ENCODE data around the gene MR1. TPM values are rescaled to one million over a fixed set of nuclear protein-coding genes. Genes with fewer than 3 reads are reported as not detected.
A peak's percentile ranks its signal among the peaks of the same experiment; 100 is the strongest.
"Not testable (repeated sequence)": the region's sequence is repeated elsewhere in the genome, so short reads cannot be mapped to it uniquely, and the experiment has no call there.

Gene MR1
- total RNA-seq, 2 donors from 2014 or later = 26.9 to 70.4 TPM

DNA sequence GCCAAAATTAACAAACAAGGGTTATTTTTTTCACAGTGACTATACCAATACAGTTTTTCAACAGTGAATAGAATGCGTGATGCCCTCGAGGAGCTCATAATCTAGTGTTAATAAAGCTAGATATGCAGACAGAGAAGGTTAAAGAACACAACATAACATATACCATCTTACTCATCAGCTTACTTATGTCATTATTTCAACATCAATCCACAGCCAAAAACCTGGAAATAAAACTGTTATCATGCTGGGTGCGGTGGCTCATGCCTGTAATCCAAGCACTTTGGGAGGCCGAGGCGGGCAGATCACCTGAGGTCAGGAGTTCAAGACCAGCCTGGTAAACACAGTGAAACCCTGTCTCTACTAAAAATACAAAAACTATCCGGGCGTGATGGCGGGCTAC lies 17.2 kb upstream of the MR1 start:
- no peak for DNase-seq (ENCODE audit: low spot score)
- H3K9me3 Mint-ChIP-seq = no peaks in the 10 kb centered on the region
- peaks cover 30 to 35% of the 10 kb centered on the region in 2 donors for H3K4me1 Mint-ChIP-seq (ENCODE audit: low read depth in 2 of 2)
- H3K27ac Mint-ChIP-seq = no peak overlapping the region
- no peak for ATAC-seq
- H3K36me3 Mint-ChIP-seq = no peaks in the 10 kb centered on the region
- H3K4me3 Mint-ChIP-seq = no peak overlapping the region
- no peaks in the 10 kb centered on the region for H3K27me3 Mint-ChIP-seq

DNA sequence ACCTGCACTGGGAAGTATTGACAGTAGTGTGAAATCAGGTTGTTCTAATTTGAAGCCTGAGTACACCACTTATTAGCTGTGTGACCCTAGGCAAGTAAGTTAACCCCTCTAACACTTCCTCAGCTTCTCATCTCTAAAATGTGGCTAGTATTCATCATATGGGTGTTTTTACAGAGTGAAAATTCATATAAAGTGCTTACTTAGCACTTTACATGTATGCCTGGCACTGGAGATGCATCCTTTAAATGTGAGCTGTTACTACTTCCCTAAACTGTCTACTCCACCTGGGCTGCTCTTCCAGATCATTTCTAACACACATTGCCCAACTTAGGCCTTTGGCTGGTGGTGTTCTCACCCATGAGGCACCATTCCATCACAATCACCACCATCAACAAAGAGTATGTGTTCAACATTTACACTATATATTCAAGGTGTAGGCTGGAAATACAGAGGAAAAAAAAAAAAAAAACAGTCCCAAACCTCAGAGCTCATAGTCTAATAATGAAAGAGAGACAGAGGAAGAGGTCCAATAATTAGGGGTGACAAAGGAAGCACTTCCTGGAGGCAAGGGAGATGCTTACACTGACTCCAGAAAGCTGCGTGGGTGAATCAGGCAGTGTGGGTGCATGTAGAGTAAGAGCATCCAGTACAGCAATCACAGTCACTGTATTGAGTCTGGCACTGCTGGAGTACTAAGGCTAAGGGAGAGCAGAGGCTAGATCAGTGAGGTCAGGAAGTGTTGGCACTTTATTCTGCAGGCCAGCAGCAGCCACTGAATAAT lies 14.7 kb upstream of the MR1 start:
- Mint-ChIP-seq H3K36me3 (no peaks in the 10 kb centered on the region), H3K4me3 (peak overlapping the region; percentile 78), H3K9me3 (no peaks in the 10 kb centered on the region), H3K4me1 (ENCODE audit: low read depth in 2 of 2) (peaks cover 27 to 44% of the 10 kb centered on the region in 2 donors), H3K27me3 (no peaks in the 10 kb centered on the region), H3K27ac (peak overlapping the region; percentile 53 to 86)
- peak in 1 of 2 donors; percentile 35 for ATAC-seq
- DNase-seq (ENCODE audit: low spot score) = no peak

DNA sequence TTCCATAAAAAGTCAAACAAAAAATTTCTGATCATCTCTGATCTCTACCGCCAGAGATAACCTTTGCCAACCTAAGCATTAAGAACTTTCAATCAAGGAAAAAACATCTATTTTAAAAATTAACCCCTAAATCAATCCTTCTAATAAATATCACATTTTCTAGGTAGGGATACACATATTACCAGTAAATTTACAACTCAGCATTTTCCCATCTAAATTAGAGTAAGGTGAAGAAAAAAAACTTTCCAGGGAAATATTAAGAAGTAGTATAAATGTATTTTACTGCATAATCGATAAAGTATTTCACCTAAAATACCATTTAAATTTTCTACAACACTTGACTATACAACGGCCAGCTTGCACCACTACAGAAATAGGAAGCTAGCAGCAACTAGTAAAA lies 12.6 kb upstream of the MR1 start:
- peaks cover 34 to 44% of the 10 kb centered on the region in 2 donors for H3K4me1 Mint-ChIP-seq (ENCODE audit: low read depth in 2 of 2)
- peaks cover 5 to 7% of the 10 kb centered on the region in 2 donors for H3K27me3 Mint-ChIP-seq
- no peaks in the 10 kb centered on the region for H3K36me3 Mint-ChIP-seq
- ATAC-seq (no peak), DNase-seq (ENCODE audit: low spot score) (no peak)
- H3K27ac Mint-ChIP-seq = peak overlapping the region; percentile 82 to 99
- H3K4me3 Mint-ChIP-seq = peak overlapping the region; percentile 86
- no peaks in the 10 kb centered on the region for H3K9me3 Mint-ChIP-seq

DNA sequence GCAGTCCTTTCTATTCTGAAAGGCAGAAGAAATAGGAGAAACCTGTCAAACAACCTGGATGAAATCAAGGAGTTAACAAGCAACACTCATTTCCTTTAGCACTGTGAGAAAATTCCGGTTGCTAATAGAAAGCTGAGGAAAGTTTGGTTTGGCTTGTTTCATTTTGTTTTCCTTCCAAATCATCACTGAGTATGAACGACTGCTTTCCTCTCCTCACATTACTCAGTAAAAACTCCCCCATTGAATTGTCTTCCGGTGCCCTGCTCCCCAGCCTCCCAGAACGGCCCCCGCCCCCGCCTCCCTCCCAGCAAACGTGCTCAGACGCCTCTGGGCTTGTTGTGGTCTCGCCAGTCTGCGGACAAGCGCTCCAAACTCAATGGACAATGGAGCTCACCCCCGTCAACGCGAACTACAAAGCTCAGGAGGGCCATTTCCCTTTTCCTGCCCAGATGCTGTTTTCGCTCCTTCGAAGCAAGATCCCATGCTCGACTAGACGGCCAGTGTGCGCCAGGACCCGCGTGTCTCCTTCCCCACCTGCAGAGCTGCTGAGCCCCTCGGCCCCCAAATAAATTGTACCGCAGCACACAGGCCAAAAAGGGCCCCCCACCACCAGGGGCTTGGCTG lies 11.9 kb upstream of the MR1 start:
- DNase-seq (ENCODE audit: low spot score) = peak; percentile 76
- H3K9me3 Mint-ChIP-seq = no peaks in the 10 kb centered on the region
- ATAC-seq = peak; percentile 68 to 77
- peaks cover 34 to 44% of the 10 kb centered on the region in 2 donors for H3K4me1 Mint-ChIP-seq (ENCODE audit: low read depth in 2 of 2)
- H3K27ac Mint-ChIP-seq = peak overlapping the region; percentile 82 to 99
- no peaks in the 10 kb centered on the region for H3K36me3 Mint-ChIP-seq
- H3K4me3 Mint-ChIP-seq = peak overlapping the region; percentile 86
- peaks cover 5 to 7% of the 10 kb centered on the region in 2 donors for H3K27me3 Mint-ChIP-seq

DNA sequence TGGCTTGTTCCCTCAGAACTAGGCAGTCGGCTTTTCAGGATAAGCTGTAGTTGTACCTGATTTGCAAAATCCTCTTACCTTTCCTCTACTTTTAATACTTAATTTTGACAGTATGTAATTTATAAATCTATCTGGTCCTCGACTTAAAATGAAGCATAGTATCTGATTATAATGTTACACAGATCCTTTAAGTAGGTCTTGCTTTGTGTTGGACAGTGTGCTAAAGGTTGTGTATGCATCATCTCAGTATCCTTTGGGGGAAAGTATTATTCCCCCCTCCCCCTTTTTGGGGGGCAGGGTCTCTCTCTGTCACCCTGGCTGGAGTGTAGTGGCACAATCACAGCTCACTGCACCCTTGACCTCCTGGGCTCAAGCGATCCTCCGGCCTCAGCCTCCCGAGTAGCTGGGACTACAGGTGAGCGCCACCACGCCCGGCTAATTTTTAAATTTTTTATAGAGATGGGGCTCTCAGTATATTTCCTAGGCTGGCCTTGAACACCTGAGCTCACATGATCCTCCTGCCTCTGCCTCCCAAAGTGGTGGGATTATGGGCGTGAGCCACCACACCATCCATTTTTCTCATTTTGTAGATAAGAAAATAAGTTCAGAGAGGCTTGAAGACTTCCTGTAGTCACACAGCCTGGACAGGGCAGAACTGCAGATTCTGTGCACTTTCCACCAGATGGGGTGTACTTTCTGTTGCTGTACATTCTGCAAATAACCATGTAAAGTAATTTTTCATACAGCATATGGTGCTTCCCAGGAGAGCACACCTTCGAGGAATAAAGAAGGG lies 10.3 kb upstream of the MR1 start:
- no peak for DNase-seq (ENCODE audit: low spot score)
- Mint-ChIP-seq H3K4me1 (ENCODE audit: low read depth in 2 of 2) (peaks cover 36 to 38% of the 10 kb centered on the region in 2 donors), H3K27ac (peak overlapping the region; percentile 82 to 99), H3K36me3 (no peaks in the 10 kb centered on the region), H3K4me3 (peak overlapping the region; percentile 86), H3K27me3 (peaks cover 13 to 16% of the 10 kb centered on the region in 2 donors), H3K9me3 (no peaks in the 10 kb centered on the region)
- no peak for ATAC-seq

DNA sequence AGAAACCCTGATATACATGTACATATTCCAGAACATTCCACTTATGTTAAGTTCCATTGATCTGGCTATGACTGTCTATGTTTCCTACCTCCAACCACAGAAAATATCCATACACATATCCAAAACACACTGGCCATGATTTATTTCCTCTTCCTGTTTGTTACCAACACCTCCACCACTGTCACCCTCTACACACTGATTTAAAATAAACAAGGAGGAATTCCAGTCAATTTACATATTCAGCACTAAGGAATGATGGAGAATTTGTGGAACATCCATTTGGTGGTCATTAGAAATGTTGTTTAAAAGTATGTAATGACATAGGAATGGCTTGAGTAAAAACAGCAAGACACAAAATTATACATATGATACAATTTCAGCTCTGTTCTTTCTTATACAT lies 5.6 kb upstream of the MR1 start:
- Mint-ChIP-seq H3K4me1 (ENCODE audit: low read depth in 2 of 2) (peaks cover 12 to 19% of the 10 kb centered on the region in 2 donors), H3K4me3 (no peak overlapping the region), H3K36me3 (no peaks in the 10 kb centered on the region), H3K27ac (no peak overlapping the region), H3K27me3 (peaks cover 13 to 16% of the 10 kb centered on the region in 2 donors), H3K9me3 (no peaks in the 10 kb centered on the region)
- ATAC-seq (no peak), DNase-seq (ENCODE audit: low spot score) (no peak)

DNA sequence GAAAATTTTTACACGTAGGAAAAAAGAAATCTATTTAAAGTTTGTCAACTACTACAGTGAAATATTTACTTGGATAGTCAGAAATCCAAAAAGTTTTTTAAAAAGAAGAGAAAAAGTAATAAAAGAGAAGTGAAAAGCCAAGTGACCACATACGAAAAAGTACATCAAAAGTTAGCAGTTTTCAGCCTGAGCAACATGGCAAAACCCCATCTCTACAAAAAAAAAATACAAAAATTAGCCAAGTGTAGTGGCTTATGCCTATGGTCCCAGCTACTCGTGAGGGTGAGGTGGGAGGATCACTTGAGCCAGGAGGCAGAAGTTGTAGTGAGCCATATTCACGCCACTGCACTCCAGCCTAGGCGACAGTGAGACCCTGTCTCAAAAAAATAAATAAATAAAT lies 5.2 kb upstream of the MR1 start:
- H3K9me3 Mint-ChIP-seq = no peaks in the 10 kb centered on the region
- H3K36me3 Mint-ChIP-seq = no peaks in the 10 kb centered on the region
- H3K27me3 Mint-ChIP-seq = peaks cover 13 to 16% of the 10 kb centered on the region in 2 donors
- ATAC-seq = no peak
- peaks cover 13 to 22% of the 10 kb centered on the region in 2 donors for H3K4me1 Mint-ChIP-seq (ENCODE audit: low read depth in 2 of 2)
- DNase-seq (ENCODE audit: low spot score) = no peak
- no peak overlapping the region for H3K27ac Mint-ChIP-seq
- no peak overlapping the region for H3K4me3 Mint-ChIP-seq

DNA sequence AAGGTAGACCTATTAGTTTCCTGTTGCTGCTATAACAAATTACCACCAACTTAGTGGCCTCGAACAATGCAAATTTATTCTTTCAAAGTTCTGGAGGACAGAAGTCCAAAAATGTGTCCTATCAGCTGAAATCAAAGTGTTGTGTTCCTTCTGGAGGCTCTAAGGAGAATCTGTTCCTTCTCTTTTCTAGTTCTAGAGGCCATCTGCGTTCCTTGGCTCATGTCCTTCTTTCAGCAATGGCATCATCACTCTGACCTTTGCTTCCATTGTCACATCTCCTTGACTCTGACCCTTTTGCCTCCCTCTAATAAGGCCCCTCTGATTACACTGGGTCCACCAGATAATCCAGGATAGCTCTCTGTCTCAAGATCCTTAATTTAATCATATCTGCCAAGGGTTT lies 1.2 kb upstream of the MR1 start:
- peak overlapping the region; percentile 96 to 99 for H3K27ac Mint-ChIP-seq
- no peak for DNase-seq (ENCODE audit: low spot score)
- H3K4me1 Mint-ChIP-seq (ENCODE audit: low read depth in 2 of 2) = peaks cover 46 to 48% of the 10 kb centered on the region in 2 donors
- no peak for ATAC-seq
- H3K9me3 Mint-ChIP-seq = no peaks in the 10 kb centered on the region
- H3K27me3 Mint-ChIP-seq = peaks cover 6% of the 10 kb centered on the region in 2 donors
- H3K36me3 Mint-ChIP-seq = no peaks in the 10 kb centered on the region
- H3K4me3 Mint-ChIP-seq = peak overlapping the region; percentile 14

DNA sequence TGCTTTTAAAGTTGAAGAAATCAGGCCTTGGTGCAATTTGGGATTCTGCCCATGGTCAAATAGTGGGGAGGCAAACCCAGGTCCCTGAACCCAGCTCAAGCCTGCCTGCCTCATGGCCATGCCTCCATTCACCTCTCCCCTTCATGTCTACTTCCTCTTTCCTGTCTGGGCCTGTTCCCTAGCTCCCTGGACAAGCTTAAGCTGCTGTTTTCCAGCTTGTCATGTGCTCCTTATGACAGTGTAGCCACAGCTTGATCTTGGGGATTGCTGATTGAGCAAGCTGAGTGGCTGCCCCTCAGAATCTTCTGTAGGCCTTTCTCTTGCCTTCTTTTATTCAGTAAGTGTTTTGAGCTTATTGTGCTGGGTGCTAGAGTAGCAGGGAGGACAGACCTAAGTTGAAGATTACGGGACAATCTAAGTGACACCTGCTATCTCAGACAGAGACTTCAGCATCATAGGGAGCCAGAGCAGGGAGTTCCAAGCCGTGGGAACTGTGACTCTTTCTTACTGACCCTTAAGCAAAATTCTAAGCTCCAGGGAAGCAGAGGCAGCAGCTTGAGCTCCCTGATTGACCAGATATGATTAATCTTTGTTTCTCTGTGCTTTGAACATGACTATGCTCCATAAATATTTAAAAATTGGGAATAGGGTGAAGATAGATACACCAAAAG lies 520 bp upstream of the MR1 start:
- no peaks in the 10 kb centered on the region for H3K9me3 Mint-ChIP-seq
- DNase-seq (ENCODE audit: low spot score) = no peak
- H3K36me3 Mint-ChIP-seq = peaks cover 6% of the 10 kb centered on the region
- H3K27ac Mint-ChIP-seq = peak overlapping the region; percentile 96 to 99
- peaks cover 48 to 55% of the 10 kb centered on the region in 2 donors for H3K4me1 Mint-ChIP-seq (ENCODE audit: low read depth in 2 of 2)
- H3K4me3 Mint-ChIP-seq = peak overlapping the region; percentile 94
- ATAC-seq = peak; percentile 37 to 41
- peaks cover 0 to under 1% of the 10 kb centered on the region in 2 donors for H3K27me3 Mint-ChIP-seq

DNA sequence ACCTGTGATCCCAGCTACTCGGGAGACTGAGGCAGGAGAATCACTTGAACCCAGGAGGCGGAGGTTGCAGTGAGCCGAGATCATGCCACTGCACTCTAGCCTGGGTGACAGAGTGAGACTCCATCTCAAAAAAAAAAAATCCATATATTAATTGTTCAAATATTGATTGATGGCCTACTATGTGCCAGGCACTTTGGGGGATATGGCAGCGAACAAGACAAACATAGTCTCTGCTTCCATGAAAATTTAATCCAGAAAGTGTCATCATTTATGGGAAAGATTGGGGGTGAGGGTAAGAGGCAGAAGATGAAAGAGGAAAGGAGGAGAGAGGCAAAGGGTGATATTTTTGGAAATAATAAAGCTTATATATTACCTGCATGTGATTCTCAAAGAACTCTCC lies 1.4 kb downstream of the MR1 start:
- H3K36me3 Mint-ChIP-seq; H3K27me3 Mint-ChIP-seq; H3K9me3 Mint-ChIP-seq; DNase-seq (ENCODE audit: low spot score); ATAC-seq: not testable (repeated sequence)
- Mint-ChIP-seq H3K27ac (peak overlapping the region; percentile 26 to 99), H3K4me3 (peak overlapping the region; percentile 94), H3K4me1 (ENCODE audit: low read depth in 2 of 2) (peaks cover 61 to 72% of the 10 kb centered on the region in 2 donors)

DNA sequence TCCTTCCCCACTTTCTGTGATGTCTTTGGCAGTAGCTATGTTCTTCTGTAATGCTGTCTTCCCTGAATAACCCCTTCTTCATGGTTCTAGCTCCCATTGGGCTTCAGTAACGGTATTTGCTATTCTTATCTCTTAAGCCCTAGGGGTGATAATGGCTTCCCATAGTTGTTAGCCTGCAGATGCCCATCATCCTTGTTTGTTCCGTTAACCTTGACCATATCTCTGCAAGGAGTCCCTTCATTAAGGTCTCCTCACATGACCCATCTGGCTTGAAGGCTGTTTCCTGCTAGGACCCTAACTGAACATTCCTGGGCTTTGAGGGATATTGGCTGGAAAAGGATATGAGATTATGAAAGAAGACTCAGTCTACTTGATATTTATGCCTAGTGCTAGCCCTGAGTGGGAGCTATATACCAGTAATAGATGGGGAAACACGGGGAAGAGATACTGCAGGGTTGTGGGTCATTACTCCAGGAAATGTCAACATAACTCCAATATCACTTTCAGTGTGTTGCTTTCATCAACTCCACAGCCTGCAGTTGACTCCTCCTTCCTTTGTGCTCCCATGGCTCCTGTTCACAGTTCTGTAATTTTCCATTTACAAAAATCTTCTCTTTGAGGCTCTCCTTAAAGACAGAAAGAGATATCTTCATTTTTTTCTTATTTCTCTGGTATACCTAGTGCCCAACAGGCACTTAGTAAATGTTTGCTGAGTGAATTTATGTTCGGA lies 2.5 kb downstream of the MR1 start:
- Mint-ChIP-seq H3K36me3 (peaks cover 7% of the 10 kb centered on the region), H3K9me3 (no peaks in the 10 kb centered on the region), H3K27ac (peak overlapping the region; percentile 26 to 99), H3K4me1 (ENCODE audit: low read depth in 2 of 2) (peaks cover 68 to 78% of the 10 kb centered on the region in 2 donors), H3K4me3 (peak overlapping the region; percentile 94), H3K27me3 (no peaks in the 10 kb centered on the region)
- ATAC-seq (peak in 1 of 2 donors; percentile 61), DNase-seq (ENCODE audit: low spot score) (no peak)

DNA sequence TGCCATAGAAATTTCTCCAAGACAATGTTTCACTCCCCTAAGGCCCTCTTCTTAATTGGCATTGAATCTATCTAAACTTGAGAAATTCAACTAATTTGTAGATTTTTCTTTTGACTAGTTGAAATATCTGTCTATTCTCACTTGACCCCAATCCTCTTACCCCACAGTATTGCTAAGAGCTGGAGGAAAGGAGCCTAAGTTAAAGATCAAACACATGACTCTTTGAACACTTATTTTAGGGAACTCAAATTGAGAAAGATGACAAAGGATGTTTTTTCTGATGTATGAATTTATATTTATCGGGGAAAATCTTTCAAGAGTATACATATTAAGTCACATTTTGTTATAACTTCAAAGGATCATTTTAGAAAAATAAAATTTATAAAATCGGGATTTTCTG lies 3.6 kb downstream of the MR1 start:
- Mint-ChIP-seq H3K27me3 (no peaks in the 10 kb centered on the region), H3K4me3 (peak overlapping the region; percentile 94), H3K36me3 (peaks cover 7% of the 10 kb centered on the region), H3K4me1 (ENCODE audit: low read depth in 2 of 2) (peaks cover 75 to 84% of the 10 kb centered on the region in 2 donors), H3K9me3 (no peaks in the 10 kb centered on the region), H3K27ac (peak overlapping the region; percentile 26 to 99)
- ATAC-seq (no peak), DNase-seq (ENCODE audit: low spot score) (no peak)
